ENCODE data around the gene TMEM132A. TPM values are rescaled to one million over a fixed set of nuclear protein-coding genes. Genes with fewer than 3 reads are reported as not detected.
"Not testable (repeated sequence)": the region's sequence is repeated elsewhere in the genome, so short reads cannot be mapped to it uniquely, and the experiment has no call there.

TMEM132A gene
- total RNA-seq, 2 donors from 2014 or later = 5.1 to 9.7 TPM

DNA sequence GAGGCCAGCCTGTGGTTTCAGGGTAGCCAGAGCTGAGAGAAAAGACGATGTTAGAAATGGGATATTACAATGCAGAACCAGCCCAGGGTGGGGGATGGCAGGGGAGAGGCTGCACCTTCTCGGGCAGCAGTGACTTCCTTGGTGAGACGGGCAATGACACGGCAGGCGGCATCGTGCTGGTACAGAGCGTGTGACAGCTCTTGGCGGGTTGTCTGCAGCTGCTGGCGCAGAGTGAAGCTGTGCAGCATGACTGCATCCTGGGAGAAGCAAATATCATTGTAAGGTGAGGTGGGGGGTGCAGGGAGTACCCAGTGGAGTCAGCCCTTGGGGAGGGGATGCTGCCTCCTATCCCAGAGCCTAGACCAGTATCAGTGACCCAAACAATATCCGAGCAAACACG is 21.6 kb upstream of the TMEM132A start:
- no peak for DNase-seq
- intact Hi-C loops (cut with DNase I) = loop anchor here in 1 of 2 donors (10.0 kb wide), 1 partner anchor 252 kb away; no protein-coding TSS in a partner anchor
- no peak for ATAC-seq

DNA sequence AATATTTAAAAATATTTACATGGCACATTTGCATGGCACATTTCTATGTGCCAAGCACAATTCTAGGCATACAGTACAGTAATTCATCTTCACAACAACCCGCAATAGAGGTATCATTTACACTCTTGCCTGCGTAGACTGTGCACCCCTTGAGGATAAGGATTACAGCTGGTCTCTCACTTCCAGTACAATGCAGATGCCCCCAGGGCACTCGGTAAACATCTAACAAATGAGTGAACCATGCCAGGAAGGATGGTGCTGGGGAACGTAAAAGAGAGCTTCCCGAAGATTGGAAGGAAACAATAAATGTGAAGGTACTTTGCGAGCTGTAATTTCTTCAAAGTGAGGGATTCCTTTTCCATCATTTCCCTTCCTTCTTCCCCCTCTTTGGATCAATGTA is 19.2 kb upstream of the TMEM132A start:
- no peak for DNase-seq
- intact Hi-C loops (cut with DNase I) = loop anchor here in 1 of 2 donors (10.0 kb wide), 1 partner anchor 250 kb away; no protein-coding TSS in a partner anchor
- ATAC-seq = no peak

DNA sequence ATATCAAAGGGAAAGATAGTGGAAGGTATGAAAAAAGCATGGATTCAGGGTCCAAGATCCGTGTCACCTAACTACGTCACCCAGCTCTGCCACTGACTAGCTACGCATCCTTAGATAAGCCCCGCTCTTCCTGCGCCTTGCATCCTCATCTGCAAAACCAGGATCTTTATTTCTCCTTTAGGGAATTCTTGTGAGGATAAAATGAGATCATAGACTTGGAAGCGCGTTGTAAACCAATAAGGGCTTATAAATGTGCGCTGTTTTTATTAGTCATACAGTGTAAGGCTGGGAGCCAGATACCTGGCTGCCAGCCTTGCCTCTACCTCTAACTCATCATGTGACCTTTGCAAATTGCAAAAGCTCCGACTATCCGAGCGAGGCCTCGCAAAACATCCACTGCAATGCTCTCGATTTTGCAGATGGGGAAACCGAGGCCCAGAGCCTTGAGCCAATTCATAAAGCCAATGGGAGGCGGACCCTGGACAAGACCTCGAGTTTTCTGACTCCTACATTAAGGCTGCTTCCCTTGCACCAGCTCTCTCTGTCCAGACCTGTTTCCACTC is 18.6 kb upstream of the TMEM132A start:
- intact Hi-C loops (cut with DNase I) = loop anchor here in 1 of 2 donors (10.0 kb wide), 1 partner anchor 249 kb away; no protein-coding TSS in a partner anchor
- ATAC-seq = peak; percentile 8 to 46
- DNase-seq = no peak

DNA sequence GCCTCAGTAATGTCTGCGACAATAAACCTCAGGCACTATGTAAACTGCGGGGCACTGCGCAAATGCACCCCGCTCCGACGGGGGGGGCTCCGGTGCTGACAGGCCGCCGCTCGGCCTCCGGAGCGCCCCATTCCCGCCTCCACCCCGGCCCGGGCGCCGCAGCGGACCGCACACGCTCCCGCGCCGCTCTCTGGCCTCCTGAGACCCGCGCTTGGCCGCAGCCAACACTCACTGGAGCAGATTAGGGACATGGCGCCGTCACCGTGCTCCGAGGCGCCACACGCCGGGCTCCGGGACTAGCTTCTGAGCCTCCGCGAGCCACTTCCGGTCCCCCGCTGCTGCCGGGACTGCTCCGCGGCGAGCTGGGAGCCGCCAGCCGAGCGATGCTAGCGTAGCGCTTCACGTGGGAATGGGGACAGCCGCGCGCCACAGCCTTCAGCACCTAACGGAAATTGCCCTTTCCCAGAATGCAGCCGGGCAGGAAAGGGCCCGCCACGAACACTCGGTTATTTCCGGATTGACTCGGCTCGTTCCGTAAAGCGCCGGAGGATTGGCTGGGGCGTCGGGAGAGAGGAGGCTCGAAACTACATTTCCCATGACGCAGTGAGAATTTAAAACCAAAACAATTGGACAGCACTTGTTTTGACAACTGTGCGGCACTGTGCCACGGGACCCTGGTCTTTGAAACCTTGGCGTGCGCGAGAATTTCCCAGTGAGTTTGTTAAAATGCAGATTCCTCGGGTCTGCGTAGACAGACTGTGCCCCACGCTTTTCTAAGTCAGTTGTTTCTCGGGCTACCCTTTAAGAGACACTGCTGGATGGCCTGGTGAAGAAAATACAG is 17.9 kb upstream of the TMEM132A start, which contains the start of gene PRPF19:
Gene PRPF19 (minus strand): TSS at position 454 of the 841 bp plus-strand sequence. CDS start 203 bp downstream, at position 251.
- DNase-seq (peak; percentile 96), ATAC-seq (peak; percentile 96 to 97)
- intact Hi-C loops (cut with DNase I) = loop anchor here in 1 of 2 donors (10.0 kb wide), 1 partner anchor 248 kb away; no protein-coding TSS in a partner anchor

DNA sequence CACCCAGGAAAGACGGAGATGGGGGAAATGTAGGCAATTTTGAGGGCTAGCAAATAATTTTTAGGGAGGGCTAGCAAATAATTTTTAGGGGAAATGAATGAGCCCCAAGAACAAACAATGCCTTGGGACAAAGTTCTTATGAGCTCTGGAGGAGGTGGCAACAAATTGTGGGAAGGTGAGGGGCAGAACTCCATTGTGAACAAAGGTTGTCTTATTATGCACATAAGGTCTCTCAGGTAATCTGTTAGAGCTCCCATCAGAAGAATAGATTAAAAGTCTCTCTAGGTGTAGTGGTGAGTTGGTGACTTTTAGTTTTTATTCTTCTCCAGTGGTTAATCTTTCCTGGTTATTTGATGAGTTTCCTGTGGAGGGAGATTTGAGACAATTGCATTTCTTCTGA is 15.5 kb upstream of the TMEM132A start:
- intact Hi-C loops (cut with DNase I) = loop anchor here in 1 of 2 donors (10.0 kb wide), 1 partner anchor 246 kb away; no protein-coding TSS in a partner anchor
- ATAC-seq = no peak
- no peak for DNase-seq

DNA sequence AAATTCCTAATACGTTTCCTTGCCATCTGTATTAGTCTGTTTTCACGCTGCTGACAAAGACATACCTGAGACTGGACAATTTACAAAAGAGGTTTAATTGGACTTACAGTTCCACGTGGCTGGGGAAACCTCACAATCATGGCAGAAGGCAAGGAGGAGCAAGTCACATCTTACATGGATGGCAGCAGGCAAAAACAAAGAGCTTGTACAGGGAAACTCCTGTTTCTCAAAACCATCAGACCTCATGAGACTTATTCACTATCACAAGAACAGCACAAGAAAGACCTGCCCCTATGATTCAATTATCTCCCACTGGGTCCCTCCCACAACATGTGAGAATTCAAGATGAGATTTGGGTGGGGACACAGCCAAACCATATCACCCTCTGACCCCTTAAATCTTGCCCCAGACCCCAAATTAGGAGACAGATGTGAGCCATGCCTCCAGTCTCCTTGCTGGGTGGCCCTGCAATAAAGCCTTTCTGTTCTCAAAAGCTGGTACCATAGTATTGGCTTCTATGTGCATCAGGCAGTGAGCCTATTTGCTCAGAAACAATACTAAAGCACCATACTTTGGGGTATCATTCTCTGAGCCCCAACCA is 14.5 kb upstream of the TMEM132A start:
- DNase-seq, ATAC-seq: not testable (repeated sequence)
- intact Hi-C loops (cut with DNase I) = loop anchor here in 1 of 2 donors (10.0 kb wide), 1 partner anchor 245 kb away; no protein-coding TSS in a partner anchor

DNA sequence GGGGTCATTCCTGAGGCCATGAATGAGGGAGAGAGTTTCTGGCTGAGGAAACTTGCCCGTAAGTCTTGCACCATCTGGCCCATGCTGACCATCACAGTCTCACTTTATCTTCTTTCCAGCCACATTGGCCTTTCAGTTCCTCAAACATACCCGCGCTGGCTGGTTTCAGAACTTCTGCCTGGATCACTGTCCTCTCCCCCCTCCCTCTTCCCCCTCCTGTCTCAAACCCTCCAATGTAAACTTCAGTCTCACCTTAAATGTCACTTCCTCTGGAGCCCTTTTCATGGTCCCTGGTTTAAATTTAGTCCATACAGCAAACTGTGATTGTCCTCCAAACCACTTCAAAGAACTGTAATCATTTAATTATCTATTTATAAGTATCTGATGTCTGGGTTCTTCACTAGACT is 14.0 kb upstream of the TMEM132A start:
- no peak for ATAC-seq
- intact Hi-C loops (cut with DNase I) = no loop called here
- DNase-seq = no peak

DNA sequence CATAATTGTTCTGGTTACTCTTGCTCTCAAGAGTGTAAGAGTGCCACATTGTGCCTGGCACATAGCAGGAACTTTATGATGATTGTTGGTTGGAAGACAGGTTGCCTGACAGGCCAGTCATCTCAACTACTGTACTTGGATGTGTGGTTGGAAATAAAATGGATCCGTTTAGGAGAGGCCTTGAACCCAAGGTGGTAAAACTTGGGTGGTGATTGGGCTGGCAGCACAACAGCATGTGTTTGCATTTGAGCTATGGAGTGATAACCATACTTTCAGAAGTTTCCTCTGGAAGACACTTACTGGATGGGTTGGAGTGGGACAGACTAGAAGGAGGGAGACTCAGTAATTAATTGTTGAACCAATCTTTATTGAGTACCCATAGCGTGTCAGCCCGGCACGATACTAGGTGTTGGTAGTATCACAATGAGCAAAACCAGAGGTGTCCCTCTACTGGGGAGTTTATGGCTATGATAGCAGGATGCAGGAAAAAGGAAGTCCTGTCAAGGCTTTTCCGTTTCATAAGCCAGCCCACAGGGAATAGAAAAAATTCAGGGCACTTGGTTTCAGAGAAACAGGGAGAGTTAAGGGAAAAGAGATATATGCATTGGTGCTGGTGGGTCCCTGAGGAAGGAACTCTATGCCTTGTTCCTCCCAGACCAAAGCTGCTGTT is 13.4 kb upstream of the TMEM132A start:
- ATAC-seq (no peak), DNase-seq (no peak)
- intact Hi-C loops (cut with DNase I) = no loop called here

DNA sequence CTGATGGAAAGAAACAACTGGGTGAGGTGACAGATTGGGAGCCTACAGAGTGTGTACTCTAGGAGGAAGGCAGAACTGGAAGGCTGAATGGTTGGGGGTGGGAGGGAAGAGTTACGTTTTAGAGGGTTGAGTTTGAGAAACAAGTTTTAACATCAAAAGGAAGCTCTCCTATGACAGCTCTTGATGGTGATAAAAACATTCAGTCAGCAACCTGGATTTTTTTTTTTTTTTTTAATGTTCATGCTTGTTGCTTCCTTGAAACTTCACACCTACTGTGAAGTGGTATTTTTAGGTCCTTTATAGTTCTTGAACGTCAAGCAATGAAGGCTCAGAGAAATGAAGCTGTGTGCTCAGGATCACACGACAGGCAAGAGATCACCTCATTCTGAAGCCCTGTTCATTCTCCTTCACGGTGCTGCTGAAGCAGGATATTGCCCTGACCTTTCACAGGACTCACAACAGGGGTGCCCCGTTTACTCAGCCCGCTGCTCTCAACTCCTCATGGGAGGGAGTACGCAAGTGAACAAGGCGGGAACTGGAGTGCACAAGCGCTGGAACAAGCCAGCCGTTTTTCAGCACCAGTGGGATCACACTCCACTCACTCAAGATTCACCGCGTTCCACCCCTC is 11.9 kb upstream of the TMEM132A start:
- DNase-seq = no peak
- intact Hi-C loops (cut with DNase I) = no loop called here
- ATAC-seq = no peak

DNA sequence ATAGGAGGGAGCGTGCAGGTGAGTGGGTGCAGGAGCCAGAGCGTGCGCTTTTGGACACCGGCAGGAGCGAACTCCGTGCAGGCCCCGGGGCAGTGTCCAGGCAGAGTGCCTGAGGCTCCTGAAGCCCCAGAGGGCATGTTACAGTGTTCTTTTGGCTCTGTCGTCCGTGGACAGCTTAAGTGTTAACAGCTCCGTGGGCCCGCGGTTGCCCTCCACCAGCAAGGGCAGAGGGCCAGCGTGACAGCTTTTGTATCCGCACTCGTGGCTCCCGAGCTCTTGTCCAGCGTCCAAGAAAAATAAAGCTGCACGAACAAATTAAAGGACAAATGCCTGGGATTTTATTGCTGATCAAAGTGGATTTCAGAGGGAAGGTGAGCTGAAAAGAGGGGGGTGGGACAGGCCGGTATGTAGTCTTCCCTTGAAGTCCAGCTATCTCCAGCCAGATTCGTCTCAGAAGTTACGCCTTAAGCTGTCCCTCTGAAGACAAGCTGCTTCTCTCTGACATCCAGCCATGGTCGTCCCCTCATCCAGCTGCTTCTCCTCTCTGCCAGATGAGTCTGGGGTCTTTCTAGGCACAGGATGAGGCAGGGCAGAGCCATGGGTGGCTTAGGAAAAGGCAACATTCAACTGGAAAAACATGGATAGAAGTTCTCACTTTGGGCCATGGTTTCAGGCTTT is 11.3 kb upstream of the TMEM132A start:
- intact Hi-C loops (cut with DNase I) = no loop called here
- no peak for DNase-seq
- no peak for ATAC-seq

DNA sequence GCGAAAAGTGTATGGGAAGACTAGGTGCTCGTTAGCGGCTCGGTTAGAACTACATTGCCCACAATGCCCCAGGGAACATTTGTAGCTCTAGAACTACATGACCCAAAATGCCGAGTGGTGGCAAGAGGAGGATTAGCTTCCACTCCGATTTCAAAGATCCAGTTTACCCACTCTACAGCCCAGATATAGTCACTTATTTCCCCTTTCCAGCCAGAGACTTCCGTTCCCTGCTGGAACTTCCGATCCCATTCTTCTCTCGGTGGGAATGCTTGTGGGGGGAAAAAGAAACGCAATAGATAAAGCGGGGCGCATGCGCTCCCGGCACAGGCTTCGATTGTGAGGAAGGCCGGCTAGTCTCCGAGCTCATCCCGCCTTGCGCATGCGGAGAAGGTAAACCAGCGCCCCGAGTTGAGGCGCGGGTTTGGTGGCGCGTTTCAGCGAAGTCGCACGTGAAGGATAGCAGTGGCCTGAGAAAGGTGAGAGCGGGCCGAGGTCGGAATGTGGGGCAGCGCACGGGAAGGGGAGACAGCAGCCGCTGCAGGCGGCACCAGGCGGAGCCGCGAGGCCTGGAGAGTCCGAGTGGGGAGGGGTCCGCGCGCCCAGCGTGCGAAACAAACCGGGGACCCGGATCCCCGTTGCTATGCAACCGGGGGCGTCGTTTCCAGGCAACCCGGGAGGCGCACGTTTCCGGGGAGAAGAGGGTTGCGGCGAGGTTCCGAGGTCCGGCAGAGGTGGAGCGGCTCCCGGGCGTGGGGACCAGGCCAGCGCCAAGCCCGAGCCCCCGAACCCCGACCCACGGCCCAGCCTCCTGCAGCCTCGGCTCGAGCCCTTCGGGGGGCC is 10.2 kb upstream of the TMEM132A start, which contains the start of gene TMEM109:
Gene TMEM109 (plus strand): TSS at position 366 of the 840 bp plus-strand sequence. CDS start 5,536 bp downstream, outside the sequence.
- peak; percentile 82 to 85 for ATAC-seq
- intact Hi-C loops (cut with DNase I) = no loop called here
- peak; percentile 92 for DNase-seq

DNA sequence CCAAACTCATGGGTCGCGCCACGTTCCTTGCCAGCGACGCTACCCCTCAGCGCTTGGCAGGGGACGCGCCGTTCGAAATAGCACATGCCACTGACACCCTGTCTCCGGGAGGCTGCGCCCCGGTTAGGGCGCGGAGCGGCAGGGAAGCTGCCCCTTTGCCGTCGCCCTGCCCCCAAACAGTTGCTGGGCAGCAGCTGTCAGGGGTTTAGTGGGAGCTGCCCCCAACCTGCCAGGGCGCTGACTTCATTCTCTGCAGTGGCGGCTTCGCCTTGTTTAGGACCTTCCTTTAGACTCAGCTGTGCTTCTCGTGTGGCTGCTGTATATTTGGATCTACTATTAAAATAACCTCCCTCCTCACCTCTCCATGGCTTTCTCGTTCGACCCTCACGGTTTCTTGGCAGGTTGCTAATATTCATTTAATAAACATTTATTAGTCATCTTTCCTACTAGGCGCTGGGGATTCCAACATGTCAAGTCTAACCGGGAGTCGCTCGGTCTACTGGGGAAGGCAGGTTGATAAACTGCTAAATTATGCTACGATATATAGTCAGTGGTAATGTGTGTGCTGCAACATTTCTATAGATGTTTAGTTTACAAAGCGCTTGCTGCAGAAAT is 9.5 kb upstream of the TMEM132A start:
- intact Hi-C loops (cut with DNase I) = no loop called here
- no peak for DNase-seq
- peak; percentile 57 to 64 for ATAC-seq

DNA sequence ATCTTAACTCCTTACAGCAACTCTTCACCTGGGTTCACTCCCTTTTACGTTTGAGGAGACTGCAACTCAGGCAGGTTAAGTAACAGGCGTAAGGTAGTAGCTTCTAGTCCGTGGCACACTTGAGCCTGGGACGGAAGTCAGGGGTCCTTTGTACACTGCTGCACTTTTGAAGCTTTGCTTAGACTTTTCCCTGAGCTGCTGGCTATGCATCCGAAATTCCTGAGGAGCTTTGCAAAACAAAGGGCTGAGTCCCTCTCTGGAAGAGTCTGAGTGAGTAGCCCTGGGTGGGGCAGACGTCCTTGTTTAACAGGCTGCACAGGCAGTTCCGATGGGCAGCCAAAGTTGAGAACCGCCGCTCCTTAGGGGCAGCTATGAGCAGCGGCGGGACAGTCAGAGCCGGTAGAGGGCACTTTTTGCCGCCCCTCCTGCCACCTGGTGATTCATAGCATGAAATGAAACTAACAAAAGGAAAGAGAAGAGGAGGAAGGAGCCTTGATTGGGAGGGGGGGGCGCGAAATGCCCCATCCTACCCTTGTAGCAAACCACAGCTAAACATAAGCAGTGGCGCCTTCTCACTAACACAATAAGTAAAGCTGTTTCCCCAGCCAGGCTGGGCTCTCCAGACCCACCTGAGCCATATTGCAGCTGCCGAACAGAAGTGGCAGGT is 8.9 kb upstream of the TMEM132A start:
- ATAC-seq (peak; percentile 33 to 55), DNase-seq (peak; percentile 72)
- intact Hi-C loops (cut with DNase I) = no loop called here

DNA sequence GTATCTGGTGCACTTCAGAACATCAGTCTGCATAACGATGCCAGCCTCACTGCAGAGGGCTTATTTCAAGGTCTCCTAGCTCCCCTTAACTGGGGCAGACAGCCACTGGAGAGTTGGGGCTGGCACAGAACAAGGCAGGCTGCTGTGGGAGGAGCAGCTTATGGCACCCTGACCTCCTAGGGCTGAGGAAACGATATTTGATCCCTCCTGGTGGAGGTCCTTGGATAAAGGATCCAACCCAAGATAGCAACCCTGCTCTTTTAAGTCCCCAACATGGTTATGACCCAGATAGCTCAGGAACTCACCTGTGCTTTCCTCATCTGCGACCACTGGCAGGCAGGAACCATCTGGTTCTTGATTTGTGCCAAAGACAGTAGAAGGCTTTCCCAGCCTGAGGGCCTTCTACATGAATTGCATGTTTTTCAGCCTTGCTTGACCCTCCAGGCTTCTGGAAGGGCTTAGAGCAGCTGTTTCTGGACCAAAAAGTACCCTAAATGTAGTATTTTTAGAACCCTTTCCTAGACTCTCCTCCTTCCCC is 7.5 kb upstream of the TMEM132A start:
- ATAC-seq (no peak), DNase-seq (no peak)
- intact Hi-C loops (cut with DNase I) = no loop called here

DNA sequence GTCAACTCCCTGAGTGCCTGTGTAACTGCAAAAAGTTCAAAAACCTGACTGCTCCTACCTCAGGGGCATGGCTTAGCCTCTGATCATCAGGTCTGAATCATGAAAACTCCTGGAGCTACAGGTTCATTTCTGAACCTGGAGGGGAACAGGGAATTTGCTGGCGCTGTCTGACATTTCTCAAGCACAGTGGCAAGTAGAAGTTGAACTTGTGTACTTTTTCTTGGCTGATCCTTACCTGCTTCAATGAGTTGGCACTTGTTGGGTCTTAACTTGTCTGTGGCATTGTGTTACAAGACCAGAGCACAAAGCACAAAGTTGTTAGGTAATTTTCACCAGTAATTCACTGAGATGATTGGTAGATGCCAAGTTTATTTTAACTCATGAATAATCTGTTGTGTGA is 7.0 kb upstream of the TMEM132A start:
- no peak for DNase-seq
- intact Hi-C loops (cut with DNase I) = no loop called here
- no peak for ATAC-seq
